Cardiac fibroblast (primary cell): ENCODE results near the gene PCDH18.
A peak's percentile ranks its signal among the peaks of the same experiment; 100 is the strongest.

ENCODE experiments used
- DNase-seq, 2 donors: peaks; one replicate each; pipeline versions ENCODE4 v3.0.0 to v3.0.0-alpha.2; 2010; ENCODE audit warnings: low read depth in 2 of 2
- H3K4me3 ChIP-seq, 2 donors: replicated peaks in 1 of 2; 1 replicate in 1 of 2; 2 replicates in 1 of 2; pipeline ENCODE4 v1.5.1; 2011; ENCODE audit warnings: low read depth in 2 of 2, low read length in 2 of 2, mild to moderate bottlenecking in 2 of 2, moderate library complexity in 1 of 2
- TF ChIP-seq, protein P1 (sequence below): IDR thresholded peaks from one replicate; pipeline ENCODE4 v1.5.1; 2011; ENCODE audit warnings: low read depth, mild to moderate bottlenecking, low read length, inconsistent platforms

Gene PCDH18

DNA sequence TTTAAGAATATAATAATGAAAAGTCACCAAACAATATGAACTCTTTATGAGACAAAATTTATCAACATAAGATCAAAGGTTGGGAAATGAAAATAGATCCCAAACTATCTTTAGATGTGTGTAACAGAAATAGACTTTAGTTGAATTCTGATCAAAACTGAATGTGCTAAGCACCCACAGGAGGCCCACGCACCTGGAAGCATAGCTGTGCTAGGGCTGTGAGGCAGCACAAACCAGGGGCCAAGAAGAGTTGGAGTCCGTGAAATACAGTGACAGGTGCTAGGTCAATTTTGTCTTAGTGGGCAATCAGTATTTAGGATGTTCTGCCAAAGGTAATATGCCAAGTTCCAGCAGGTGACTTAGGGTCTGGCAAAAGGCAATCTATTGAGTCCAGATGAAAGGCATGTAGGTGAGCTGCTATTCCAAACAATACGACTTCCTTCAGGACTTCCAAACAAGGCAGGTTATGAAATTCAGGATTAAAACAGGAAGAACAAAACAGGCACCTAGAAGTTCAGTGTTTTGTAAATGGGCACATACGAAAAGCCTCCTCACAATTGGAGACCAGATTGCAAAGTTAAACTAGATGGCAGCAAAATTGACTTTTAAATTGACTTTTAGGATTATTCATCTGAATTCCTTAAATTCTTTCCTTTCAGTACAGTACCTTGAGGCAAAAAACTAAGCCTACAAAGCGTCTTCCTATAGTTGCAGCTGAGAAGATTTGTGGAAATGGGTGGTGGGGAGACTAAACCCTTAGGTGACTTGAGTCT is 4.7 kb upstream of the PCDH18 start:
- no peak for DNase-seq
- H3K4me3 ChIP-seq, result no peak overlapping the region
- TF ChIP-seq, protein P1, sequence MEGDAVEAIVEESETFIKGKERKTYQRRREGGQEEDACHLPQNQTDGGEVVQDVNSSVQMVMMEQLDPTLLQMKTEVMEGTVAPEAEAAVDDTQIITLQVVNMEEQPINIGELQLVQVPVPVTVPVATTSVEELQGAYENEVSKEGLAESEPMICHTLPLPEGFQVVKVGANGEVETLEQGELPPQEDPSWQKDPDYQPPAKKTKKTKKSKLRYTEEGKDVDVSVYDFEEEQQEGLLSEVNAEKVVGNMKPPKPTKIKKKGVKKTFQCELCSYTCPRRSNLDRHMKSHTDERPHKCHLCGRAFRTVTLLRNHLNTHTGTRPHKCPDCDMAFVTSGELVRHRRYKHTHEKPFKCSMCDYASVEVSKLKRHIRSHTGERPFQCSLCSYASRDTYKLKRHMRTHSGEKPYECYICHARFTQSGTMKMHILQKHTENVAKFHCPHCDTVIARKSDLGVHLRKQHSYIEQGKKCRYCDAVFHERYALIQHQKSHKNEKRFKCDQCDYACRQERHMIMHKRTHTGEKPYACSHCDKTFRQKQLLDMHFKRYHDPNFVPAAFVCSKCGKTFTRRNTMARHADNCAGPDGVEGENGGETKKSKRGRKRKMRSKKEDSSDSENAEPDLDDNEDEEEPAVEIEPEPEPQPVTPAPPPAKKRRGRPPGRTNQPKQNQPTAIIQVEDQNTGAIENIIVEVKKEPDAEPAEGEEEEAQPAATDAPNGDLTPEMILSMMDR, result no peak

DNA sequence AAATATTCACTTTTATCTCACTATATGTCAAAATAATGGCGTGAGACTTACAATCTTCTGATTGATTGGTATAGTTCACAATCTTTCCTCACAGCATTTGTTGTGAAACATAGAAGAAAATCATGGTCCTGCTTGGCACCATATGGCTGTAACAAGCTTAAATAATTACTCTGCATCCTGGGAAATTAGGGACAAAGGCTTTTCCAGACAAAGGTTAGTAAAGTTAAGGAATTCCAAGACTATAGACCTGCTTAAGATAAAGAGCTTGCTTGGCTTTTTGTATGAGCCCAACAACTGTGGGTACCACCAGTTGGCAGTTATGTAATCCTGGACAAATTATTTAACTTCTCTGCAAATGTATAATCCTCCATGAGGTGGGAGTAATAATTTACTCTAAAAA is 3.4 kb upstream of the PCDH18 start:
- TF ChIP-seq, protein P1, result no peak
- no peak overlapping the region for H3K4me3 ChIP-seq
- no peak for DNase-seq

DNA sequence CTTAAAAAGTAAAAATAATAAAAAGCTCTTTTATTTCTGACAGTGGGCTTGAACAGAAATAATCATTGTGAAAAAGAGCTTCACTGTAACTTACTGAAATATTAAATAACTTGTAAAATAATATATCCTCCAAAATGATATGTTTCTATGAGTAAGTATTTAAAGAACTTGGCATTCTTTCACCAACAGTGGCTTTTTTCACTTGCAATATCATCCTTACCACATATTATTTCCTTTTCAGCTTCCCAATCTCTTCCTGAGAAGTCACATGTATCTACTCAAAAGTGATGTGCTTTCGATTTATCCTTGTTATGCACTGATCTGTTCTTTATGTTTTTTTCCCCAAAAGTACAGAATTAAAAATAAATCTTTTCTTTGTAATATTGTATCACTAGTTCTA is 2.2 kb upstream of the PCDH18 start:
- TF ChIP-seq, protein P1, result no peak
- no peak overlapping the region for H3K4me3 ChIP-seq
- peak; percentile 62 to 65 for DNase-seq

DNA sequence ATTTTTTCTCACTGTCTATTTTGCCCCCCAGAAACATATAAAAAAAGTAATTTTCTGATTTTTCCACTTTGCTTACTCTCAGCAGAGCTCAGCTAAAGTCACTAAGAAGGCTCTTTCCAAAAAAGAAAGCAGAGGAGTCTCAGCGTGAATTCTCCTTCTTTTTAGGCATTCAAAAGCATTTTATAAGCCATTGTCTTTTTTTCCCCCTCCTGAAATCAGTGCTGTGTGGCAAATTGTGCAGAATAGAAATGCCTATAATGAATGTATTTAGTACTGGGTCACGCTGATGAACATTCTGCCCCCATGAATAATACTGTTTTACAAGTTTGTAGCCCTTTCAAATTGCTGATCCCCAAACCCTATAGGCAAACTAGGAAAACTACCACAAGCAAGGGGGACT is 1.6 kb upstream of the PCDH18 start:
- TF ChIP-seq, protein P1, result no peak
- peak overlapping the region in 1 of 2 donors; percentile 26 for H3K4me3 ChIP-seq
- DNase-seq, result no peak

DNA sequence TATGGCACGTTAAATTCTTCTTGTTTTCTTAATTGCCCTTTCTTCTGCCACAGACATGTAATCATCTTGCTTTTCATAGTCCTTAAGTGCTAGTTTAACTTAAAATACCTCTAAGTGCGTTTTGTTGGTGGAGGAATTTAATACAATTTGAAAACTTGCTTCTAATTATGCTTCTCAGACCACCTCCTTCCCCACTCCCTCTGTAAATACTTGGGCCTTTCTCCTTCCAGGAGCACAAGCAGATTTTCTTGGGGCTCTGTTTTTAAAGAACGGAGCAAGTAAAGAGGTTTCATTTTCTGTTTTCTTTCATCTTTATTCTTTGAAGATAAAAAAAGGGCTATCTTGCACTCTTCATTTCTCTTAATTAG is 559 bp upstream of the PCDH18 start:
- DNase-seq, result peak; percentile 43 to 48
- TF ChIP-seq, protein P1, result no peak
- H3K4me3 ChIP-seq, result peak overlapping the region; percentile 74 to 76

DNA sequence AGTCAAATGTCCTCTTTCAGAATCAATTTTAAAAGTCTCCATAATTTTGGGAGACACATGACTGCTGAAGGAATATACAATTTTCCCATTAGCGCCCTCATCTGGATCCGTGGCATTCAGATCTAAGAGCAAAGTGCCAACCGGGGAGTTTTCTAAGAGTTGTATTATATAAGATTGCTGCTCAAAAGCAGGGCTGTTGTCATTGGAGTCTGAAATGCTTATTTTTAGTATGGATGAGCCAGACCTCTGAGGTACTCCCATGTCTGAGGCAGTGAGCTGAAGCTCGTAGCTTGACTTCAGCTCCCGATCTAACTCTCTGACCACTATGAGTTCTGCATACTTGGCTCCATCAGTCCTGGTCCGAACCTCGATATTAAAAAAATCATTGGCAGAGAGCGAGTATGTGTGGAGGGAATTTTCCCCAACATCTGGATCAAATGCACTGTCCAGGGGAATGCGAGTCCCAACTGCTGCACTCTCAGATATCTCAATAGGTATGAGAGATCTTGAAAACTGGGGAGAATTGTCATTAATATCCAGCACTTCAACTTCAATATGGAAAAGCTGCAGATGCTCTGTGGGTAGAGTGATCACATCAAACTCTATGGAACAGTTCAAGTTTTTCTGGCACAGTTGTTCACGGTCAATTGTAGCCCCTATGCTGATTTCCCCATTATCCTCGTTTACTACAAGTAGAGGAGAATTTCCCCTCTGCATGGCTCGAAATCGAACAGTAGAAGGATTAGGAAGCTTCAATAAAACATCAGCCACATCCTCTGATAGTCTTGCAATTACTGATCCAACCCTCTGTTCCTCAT is 917 bp downstream of the PCDH18 start:
- H3K4me3 ChIP-seq, result peak overlapping the region; percentile 74 to 76
- peak; percentile 72 to 80 for DNase-seq
- TF ChIP-seq, protein P1, result peak; percentile 58
